Skeletal muscle tissue (tissue), 4 donors: Measurements from ENCODE around the gene POLR1H. TPM values are rescaled to one million over a fixed set of nuclear protein-coding genes. Genes with fewer than 3 reads are reported as not detected.
A peak's percentile ranks its signal among the peaks of the same experiment; 100 is the strongest.

Experiments
- H3K27ac ChIP-seq: one replicate; pipeline ENCODE4 v1.7.0; 2013; ENCODE audit warnings: mild to moderate bottlenecking, low read depth, low read length, inconsistent platforms
- H3K27me3 ChIP-seq, 3 donors: one replicate each; pipeline ENCODE4 v1.7.0; 2013; ENCODE audit warnings: low read length in 3 of 3; ENCODE audit not compliant: control insufficient read depth in 3 of 3, insufficient read depth in 3 of 3
- H3K36me3 ChIP-seq, 3 donors: one replicate each; pipeline ENCODE4 v1.7.0; 2013; ENCODE audit warnings: low read length in 3 of 3; ENCODE audit not compliant: control insufficient read depth in 3 of 3, insufficient read depth in 3 of 3
- H3K4me1 ChIP-seq, 3 donors: one replicate each; pipeline ENCODE4 v1.7.0; 2013; ENCODE audit warnings: low read length in 3 of 3, mild to moderate bottlenecking in 3 of 3; ENCODE audit not compliant: control insufficient read depth in 3 of 3, insufficient read depth in 3 of 3
- H3K4me3 ChIP-seq, 3 donors: one replicate each; pipeline ENCODE4 v1.7.0; 2013; ENCODE audit warnings: low read length in 3 of 3
- H3K9ac ChIP-seq, 3 donors: one replicate each; pipeline ENCODE4 v1.7.0; 2013; ENCODE audit warnings: low read length in 3 of 3, mild to moderate bottlenecking in 3 of 3, moderate library complexity in 2 of 3, low read depth in 1 of 3
- H3K9me3 ChIP-seq, 3 donors: one replicate each; pipeline ENCODE4 v1.7.0; 2013; ENCODE audit warnings: low read length in 3 of 3; ENCODE audit not compliant: control insufficient read depth in 3 of 3
- total RNA-seq: library from RNA; depleted of rRNA; stranded (reverse); fragments of >200 nt; gene quantifications from one replicate; pipeline ENCODE4 v1.2.3, GENCODE V29; 2014
- donor health status: Osteomylitis.

POLR1H gene
- total RNA-seq, 1 donor from 2014 or later, result 31.8 TPM

DNA sequence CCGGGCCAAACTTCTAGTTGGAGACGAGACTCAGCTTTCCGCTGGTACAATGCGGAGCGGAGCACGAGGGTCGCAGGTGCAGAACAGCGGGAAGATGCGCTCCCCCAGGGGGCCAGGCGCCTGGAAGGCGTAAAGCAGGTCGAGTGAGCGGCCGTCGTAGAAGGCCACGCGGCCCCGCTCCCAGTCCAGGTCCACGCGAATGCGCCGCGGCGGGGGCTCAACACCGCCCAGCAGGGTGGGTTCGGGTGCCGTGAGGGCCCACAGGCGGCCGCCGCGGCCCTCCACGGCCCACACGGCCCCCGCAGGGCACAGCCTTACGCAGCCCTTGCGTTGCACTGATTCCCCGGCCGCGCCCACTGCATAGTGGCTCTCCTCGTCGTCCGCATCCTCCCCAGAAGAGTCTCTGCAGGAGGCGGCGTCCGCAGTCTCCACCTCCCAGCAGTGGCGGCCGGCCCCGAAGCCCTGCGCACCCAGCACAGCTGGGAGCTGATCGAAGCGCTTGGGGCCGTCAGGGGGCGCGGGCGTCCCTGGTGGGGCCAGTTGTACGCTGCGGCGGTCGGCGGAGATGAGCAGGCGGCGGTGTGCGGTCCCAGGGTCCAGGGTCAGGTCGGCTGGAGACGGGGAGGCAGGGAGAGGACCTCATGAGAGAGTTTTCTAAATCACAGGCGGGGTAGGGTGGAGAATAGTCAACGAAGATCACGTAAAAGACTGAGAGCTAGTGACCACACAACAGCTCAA lies 10.2 kb downstream of the POLR1H start:
- H3K4me3 ChIP-seq, result no peak overlapping the region
- no peaks in the 10 kb centered on the region for H3K9me3 ChIP-seq
- H3K27ac ChIP-seq, result no peak overlapping the region
- peaks cover 16 to 26% (median 24%) of the 10 kb centered on the region in 3 donors for H3K4me1 ChIP-seq
- no peak overlapping the region for H3K9ac ChIP-seq
- H3K27me3 ChIP-seq, result peaks cover 51 to 57% (median 57%) of the 10 kb centered on the region in 3 donors
- H3K36me3 ChIP-seq, result peaks cover 7 to 20% (median 13%) of the 10 kb centered on the region in 3 donors

DNA sequence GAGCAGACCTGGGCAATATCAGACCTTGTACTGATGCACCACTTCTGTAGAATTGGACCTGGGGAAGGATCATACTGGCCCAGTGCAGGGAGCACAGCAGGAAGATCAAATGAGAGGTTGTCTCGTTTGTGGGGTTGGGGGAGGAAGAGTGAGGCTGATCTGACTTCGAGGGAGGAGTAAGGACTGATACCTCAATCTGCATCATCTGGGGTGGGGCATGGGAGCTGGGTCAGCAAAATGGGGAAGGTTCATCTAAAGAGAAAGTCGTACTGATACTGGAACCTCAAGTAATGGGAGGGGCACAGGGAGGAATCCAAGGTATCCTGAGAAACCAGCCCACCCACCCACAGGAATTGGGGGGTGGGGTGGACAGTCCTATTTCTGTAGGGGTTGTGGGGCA lies 10.8 kb downstream of the POLR1H start:
- H3K27ac ChIP-seq, result no peak overlapping the region
- H3K4me3 ChIP-seq, result no peak overlapping the region
- H3K27me3 ChIP-seq, result peaks cover 57 to 62% (median 59%) of the 10 kb centered on the region in 3 donors
- H3K36me3 ChIP-seq, result peaks cover 7 to 20% (median 13%) of the 10 kb centered on the region in 3 donors
- no peak overlapping the region for H3K9ac ChIP-seq
- peaks cover 14 to 24% (median 24%) of the 10 kb centered on the region in 3 donors for H3K4me1 ChIP-seq
- H3K9me3 ChIP-seq, result no peaks in the 10 kb centered on the region

DNA sequence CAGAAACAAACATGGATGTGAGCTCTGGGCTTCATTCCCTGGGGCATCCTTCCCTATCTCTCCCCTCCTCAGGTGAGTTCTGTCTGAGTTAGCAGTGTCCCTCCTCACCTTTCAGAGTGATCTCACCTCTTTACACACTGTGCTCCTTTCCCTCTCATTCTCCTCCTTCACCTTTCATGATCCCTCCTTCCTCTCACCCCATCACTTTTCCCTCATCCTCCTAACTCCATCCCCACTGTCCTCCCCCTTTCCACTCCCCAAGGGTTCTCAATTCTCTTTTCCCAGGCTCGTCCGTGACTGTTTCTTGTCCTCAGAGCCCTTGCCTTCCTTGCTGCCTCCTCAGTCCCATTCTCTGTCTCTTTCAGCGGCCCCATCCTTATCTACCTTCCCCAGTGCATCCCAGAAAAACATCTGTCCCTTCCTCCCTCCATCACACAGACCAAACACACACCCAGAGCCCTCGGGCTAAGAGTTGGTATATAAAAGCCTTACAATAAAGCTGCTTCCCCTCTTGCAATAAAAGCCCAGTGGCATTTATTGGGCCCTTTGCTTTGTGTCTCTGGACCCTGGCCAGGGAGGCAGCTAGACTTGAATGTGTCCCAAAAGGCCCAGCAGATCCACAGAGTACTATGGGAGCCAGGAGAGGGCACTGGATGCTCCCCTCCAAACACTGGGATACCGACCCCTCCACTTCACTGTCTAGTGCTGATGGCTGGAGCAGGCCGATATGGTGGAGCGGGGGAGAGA lies 12.6 kb downstream of the POLR1H start:
- peaks cover 7 to 17% (median 10%) of the 10 kb centered on the region in 3 donors for H3K36me3 ChIP-seq
- H3K9ac ChIP-seq, result no peak overlapping the region
- no peak overlapping the region for H3K27ac ChIP-seq
- H3K4me3 ChIP-seq, result no peak overlapping the region
- H3K4me1 ChIP-seq, result peaks cover 8 to 17% (median 14%) of the 10 kb centered on the region in 3 donors
- H3K9me3 ChIP-seq, result no peaks in the 10 kb centered on the region
- peaks cover 65 to 74% (median 70%) of the 10 kb centered on the region in 3 donors for H3K27me3 ChIP-seq

DNA sequence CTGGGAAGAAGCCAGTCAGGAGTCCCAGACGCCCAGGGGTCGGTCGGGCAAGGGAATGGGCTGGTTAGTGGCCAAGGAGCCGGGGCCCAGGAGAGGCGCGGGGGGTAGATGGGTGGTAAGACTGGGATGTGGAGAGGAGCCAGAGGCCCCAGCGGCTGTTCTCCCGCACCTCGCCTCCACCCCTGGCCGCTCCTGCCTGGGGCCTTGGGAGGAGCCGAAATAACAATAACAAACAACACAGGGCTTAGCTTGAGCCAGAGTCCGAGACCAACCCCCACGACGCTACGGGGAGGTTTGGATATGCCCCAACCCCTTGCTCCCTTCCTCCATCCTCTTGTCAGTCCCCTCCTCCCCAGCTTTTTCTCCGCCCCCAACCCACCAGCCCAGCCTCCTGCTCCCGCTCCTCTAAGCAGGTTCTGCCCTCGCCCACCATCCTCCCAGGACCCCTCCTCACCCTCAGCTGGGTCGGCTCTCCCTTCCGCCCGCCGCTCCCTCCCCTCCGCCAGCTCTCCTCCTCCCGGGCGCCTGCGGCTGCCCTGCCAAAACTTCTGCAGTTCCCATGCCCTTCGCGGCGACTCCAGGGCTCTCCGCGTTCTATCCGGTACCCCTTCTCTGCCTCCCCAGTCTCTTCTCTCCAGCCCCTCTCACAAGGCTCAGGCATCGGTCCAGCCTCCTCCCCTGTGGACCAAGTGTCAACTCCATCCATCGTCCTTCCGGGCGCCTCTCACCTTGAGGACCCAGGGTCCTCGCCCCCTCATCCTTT lies 13.4 kb downstream of the POLR1H start:
- no peak overlapping the region for H3K27ac ChIP-seq
- peaks cover 65 to 79% (median 75%) of the 10 kb centered on the region in 3 donors for H3K27me3 ChIP-seq
- H3K36me3 ChIP-seq, result peaks cover 2 to 8% (median 4%) of the 10 kb centered on the region in 3 donors
- H3K4me3 ChIP-seq, result peak overlapping the region in 1 of 3 donors; percentile 27
- no peak overlapping the region for H3K9ac ChIP-seq
- no peaks in the 10 kb centered on the region for H3K9me3 ChIP-seq
- H3K4me1 ChIP-seq, result peaks cover 8 to 17% (median 14%) of the 10 kb centered on the region in 3 donors

DNA sequence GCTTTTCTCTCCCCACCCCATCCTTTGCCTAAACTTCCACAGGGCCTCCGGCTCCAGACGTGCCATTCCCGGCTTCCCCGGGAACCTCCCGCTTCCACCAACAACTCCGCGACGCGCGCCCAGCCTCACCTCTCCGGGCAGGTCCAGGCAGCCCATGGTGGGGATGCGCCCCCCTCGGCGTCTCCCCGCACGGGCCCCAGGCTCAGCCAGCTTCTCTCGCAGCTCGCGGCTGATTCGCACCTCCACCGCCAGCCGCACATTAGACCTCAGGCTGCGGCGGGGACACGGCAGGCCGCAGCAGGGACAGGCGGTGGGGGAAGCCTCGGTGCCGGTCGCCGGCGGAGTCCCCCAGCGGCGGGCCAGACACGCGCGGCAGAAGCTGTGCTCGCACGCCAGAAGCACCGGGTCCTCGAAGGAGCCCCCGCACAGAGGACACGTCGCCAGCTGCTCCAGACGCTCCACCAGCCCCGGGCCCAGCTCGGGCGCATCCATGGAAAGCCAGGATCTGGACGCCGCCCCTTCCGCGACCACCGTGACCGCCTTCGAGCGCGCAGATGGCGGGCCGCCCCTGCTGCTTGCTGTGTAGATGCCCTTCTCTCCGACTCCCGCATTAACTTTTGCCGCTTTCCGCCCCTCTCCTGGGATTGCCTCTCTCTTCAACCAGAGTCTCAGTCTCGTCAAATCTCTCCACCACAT lies 14.2 kb downstream of the POLR1H start, which contains the start of gene RNF39:
TSS of gene RNF39 (minus strand) at position 676 of the 696 bp plus-strand sequence. CDS start at position 492, 184 bp downstream.
- peaks cover 8 to 17% (median 14%) of the 10 kb centered on the region in 3 donors for H3K4me1 ChIP-seq
- H3K4me3 ChIP-seq, result peak within 1 kb of the TSS in 2 of 3 donors; percentile 6 to 27
- peak within 1 kb of the TSS in 1 of 3 donors; percentile 16 for H3K9ac ChIP-seq
- no peak within 1 kb of the TSS for H3K27ac ChIP-seq
- peaks cover 65 to 79% (median 75%) of the 10 kb centered on the region in 3 donors for H3K27me3 ChIP-seq
- no peaks in the 10 kb centered on the region for H3K9me3 ChIP-seq
- peaks cover under 1 to 2% (median 2%) of the 10 kb centered on the region in 3 donors for H3K36me3 ChIP-seq

DNA sequence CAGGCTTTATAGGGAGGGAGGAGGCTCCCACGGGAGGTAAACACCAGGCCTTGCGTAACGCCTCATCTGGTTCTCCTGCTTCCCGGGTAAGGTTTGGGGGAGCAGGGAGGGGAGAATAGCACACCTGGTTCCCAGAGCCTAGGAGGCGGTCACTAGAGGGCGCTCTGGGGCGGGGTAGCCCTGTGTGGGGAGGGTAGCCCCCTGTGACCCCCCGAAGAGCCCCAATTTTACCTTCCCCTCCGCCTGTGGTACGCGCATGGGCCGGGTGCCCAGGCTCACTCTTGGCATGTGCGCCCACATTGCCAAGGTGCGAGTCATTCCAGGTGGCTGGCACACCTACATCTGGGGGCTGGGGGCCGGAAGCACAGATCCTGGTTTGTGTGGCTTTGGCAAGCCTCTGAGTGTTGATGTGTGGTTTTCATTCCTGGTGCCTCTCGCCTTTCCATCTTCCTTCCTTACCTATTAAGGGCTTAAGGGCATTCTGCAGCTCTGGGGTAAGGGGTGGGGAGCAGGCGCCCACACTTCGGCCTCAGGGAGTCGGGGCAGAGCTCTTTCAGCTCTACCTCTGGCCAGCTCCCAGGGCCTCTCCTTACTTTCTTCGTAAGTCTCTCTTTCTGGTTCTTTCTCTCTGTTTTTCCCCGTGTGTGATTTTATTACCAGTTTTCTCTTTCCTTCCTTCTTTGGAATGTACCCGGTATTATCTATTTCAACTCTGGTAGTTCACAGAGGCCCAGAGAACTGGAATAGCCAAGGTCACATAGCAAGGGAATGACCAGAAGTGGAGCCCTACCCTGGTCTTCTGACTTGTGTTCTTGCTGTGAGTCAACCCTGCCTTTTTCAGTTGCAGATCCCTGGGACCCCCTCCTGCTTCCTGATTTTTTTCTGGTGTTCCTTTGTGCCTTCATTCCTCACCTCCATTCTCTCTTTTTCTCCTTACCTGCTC lies 15.0 kb downstream of the POLR1H start:
- Histone ChIP-seq H3K27me3 (peaks cover 59 to 71% (median 69%) of the 10 kb centered on the region in 3 donors), H3K4me3 (no peak overlapping the region), H3K9me3 (no peaks in the 10 kb centered on the region), H3K9ac (peak overlapping the region in 1 of 3 donors; percentile 16), H3K27ac (no peak overlapping the region), H3K4me1 (peaks cover 8 to 16% (median 14%) of the 10 kb centered on the region in 3 donors), H3K36me3 (no peaks in the 10 kb centered on the region)

DNA sequence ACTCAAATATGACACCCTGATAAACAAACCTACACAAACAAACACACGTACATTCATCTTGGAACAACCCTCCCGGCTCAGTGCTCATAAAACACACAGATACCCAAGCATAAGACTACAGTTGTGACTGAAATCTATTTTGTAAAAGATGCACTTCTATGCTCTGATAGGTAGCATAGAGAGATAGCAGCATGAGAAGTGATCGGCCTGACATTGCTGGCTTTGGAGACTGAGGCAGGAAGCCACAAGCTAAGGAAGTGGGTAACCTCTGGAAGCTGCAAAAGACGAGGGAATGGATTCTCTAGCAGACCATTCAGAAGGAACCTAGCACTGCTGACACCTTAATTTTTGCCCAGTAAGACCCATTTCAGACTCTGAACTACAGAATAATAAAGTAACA lies 16.2 kb downstream of the POLR1H start:
- Histone ChIP-seq H3K4me1 (peaks cover 8 to 15% (median 14%) of the 10 kb centered on the region in 3 donors), H3K27ac (no peak overlapping the region), H3K27me3 (peaks cover 47 to 61% (median 59%) of the 10 kb centered on the region in 3 donors), H3K9me3 (no peaks in the 10 kb centered on the region), H3K4me3 (no peak overlapping the region), H3K36me3 (no peaks in the 10 kb centered on the region), H3K9ac (no peak overlapping the region)

DNA sequence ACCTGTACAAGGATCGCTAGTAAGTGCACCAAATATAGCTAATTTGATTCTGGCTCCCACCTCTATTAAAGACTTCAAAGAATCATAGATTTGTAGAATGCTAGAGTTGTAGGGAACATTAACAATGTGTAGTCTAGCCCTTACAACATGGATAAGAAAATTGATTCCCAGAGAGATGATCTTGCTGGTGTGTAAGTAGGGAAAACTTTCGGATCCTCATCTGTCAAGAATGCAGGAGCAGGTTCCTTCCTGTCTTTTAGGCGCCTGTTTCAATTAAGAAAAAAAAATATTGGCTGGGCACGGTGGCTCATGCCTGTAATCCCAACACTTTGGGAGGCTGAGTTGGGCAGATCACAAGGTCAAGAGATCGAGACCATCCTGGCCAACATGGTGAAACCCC lies 26.8 kb downstream of the POLR1H start:
- Histone ChIP-seq H3K27ac (no peak overlapping the region), H3K4me1 (no peaks in the 10 kb centered on the region), H3K9ac (no peak overlapping the region), H3K36me3 (no peaks in the 10 kb centered on the region), H3K4me3 (no peak overlapping the region), H3K27me3 (peaks cover 13 to 30% (median 28%) of the 10 kb centered on the region in 3 donors), H3K9me3 (no peaks in the 10 kb centered on the region)
